Spinal cord (tissue), 10 donors: Measurements from ENCODE around the gene GLRX3. TPM values are rescaled to one million over a fixed set of nuclear protein-coding genes. Genes with fewer than 3 reads are reported as not detected.
A peak's percentile ranks its signal among the peaks of the same experiment; 100 is the strongest.

Experiments used
- DNase-seq, 6 donors: peaks; one replicate each; pipeline versions ENCODE4 v3.0.0 to v3.0.0-alpha.2; 2013 to 2015; ENCODE audit warnings: low spot score in 6 of 6, low read depth in 4 of 6
- H3K27ac ChIP-seq: one replicate; pipeline ENCODE4 v1.5.1; 2013; ENCODE audit warnings: low read depth, low read length, control low read depth
- H3K27me3 ChIP-seq: one replicate; pipeline ENCODE4 v1.6.1; 2013; ENCODE audit warnings: low read length; ENCODE audit not compliant: control insufficient read depth, insufficient read depth
- H3K36me3 ChIP-seq: one replicate; pipeline ENCODE4 v1.6.1; 2013; ENCODE audit warnings: low read length; ENCODE audit not compliant: control insufficient read depth, insufficient read depth
- H3K4me1 ChIP-seq: one replicate; pipeline ENCODE4 v1.6.1; 2013; ENCODE audit warnings: low read length; ENCODE audit not compliant: control insufficient read depth, insufficient read depth
- H3K4me3 ChIP-seq: one replicate; pipeline ENCODE4 v1.5.1; 2013; ENCODE audit warnings: low read depth, low read length, control low read depth
- H3K9me3 ChIP-seq: one replicate; pipeline ENCODE4 v1.6.1; 2013; ENCODE audit warnings: low read length; ENCODE audit not compliant: control insufficient read depth, insufficient read depth
- WGBS: methylation state at CpG from one replicate; pipeline ENCODE4 v1.1.5; 2013; ENCODE audit warnings: missing lambda C conversion rate; ENCODE audit not compliant: insufficient coverage; 5-methylcytosine and 5-hydroxymethylcytosine counted together
- polyA plus RNA-seq, 2 donors: library from polyadenylated mRNA; unstranded; fragments of 120-200 nt; gene quantifications; one replicate each; pipeline ENCODE4 v1.2.1, GENCODE V29; 2013; ENCODE audit not compliant: insufficient read length in 2 of 2
- total RNA-seq, 2 donors: library from RNA; depleted of rRNA in 1 of 2; stranded (reverse); fragments of 120-200 nt in 1 of 2; fragments of >200 nt in 1 of 2; gene quantifications; one replicate each; pipeline versions ENCODE4 v1.2.3 to v1.2.4, GENCODE V29; 2013 to 2014
- donor health status: healthy.

Gene GLRX3
- total and polyA plus RNA-seq, 4 donors = 65.1 to 101 (median 84.4) TPM

DNA sequence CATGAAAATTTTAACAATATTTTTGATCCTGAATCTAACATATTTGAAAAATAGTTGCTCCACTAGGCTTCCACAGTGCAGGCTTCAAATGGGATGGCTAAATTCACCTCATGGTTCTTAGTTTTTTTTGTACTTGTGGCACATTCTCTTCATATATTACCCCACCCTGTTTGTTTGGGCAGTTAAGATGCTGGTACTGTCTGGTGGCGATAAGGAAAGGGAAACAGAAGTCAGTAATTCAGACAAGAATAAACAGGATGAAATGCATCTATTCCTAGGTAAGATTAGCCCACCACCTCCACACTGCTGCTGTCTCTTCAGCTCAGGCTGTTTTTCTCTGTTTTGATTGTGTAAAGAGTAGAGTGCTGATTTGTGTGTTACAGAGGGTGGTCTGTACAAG lies 44.2 kb downstream of the GLRX3 start:
- no peak for DNase-seq
- H3K4me3 ChIP-seq = no peak overlapping the region
- H3K9me3 ChIP-seq = no peaks in the 10 kb centered on the region
- WGBS = no CpG with 5 or more reads among the region's 1 CpG
- no peaks in the 10 kb centered on the region for H3K27me3 ChIP-seq
- peaks cover 40% of the 10 kb centered on the region for H3K36me3 ChIP-seq
- H3K27ac ChIP-seq = no peak overlapping the region
- peaks cover 6% of the 10 kb centered on the region for H3K4me1 ChIP-seq

DNA sequence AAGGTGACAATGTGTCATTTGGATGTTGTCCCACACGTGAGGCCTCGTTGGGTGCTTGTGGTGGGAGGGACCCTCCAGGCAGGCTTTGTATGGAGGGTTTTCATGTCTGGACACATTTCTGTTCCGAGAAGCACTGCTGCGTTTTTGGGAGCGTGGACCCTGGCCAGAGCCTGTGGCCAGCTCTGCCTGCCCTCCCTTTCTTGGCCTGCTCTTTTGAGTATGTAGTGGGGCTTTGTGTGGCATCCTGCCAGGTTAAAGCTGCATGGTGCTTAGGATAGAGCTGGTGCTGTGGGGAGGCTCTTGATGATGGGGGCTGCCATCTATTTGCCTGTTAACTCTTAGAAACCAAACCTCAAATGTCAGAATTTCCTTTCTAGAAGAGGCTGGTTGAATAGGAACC lies 45.7 kb downstream of the GLRX3 start:
- peaks cover 6% of the 10 kb centered on the region for H3K4me1 ChIP-seq
- H3K27ac ChIP-seq = no peak overlapping the region
- H3K36me3 ChIP-seq = peaks cover 40% of the 10 kb centered on the region
- no peaks in the 10 kb centered on the region for H3K27me3 ChIP-seq
- H3K4me3 ChIP-seq = no peak overlapping the region
- peak in 1 of 6 donors; percentile 25 for DNase-seq
- H3K9me3 ChIP-seq = no peaks in the 10 kb centered on the region
- WGBS = 54% methylated on average over 5 of the region's 5 CpGs

DNA sequence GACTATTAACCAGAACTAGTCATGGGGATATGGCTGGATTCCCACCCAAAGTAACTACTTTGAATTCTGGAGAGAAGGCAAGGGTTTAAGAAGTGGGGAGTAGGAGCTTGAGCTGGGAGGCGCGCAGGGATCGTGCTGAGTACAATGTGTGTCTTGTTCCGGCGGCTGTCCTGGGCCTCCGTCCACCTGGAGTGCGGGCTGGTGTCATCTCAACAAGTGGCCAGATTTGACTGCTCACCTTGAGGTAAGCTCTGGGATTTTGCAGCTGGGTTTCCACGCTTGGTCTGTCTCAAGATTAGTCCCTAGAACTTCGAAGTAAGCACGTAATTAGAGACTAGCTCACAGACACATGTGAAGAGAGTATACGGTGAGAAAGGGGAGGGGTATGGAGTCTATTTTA lies 49.4 kb downstream of the GLRX3 start:
- Histone ChIP-seq H3K36me3 (peaks cover 50% of the 10 kb centered on the region), H3K4me3 (no peak overlapping the region), H3K4me1 (peaks cover 9% of the 10 kb centered on the region), H3K27me3 (peaks cover 1% of the 10 kb centered on the region), H3K27ac (no peak overlapping the region), H3K9me3 (no peaks in the 10 kb centered on the region)
- WGBS = 91% methylated on average over 10 of the region's 11 CpGs
- DNase-seq = no peak

DNA sequence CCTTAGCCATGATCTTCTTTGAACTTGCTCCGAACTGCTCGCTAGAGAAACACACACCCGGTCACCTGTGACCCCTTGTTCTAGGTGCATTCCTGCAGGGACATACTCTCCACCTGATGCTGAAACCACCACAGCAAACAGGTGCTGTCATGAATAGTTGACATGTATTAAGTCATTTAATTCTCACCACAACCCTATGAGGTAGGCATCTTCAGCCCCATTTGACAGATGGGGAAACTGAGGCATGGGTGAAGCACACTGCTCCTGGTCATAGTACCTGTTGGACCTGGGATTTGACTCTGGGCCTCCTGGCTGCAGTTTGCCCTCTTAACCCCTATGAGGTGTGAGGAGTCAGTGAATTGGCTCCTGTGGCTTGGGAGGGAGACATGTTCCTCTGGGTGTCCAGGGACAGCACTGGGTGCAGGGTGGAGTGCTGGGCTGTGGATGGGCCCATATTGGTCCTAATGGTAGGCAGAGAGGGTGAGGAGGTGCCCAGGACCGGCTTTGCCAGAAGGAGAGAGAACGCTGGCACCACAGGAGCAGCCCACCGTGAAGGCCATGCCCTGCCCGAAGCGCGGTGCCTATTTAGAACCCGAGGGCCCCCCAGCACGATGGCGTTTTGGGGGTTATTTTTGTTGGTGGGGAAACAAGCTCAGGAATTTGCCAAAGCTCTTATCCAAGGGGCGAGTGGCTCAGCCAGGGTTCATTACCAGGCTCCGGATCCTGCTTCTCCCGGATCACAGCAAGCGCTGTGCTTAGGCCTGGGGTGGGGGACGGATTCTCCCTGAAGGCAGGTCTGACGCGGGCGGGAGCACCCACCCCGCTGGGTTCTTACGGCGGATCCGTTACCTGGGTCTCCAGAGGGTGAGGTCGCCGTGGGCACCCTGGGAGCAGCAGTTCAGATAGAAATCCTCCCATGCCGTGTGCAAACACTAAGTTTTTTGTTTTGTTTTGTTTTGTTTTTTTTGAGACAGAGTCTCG lies 52.3 kb downstream of the GLRX3 start:
- Histone ChIP-seq H3K9me3 (no peaks in the 10 kb centered on the region), H3K4me3 (no peak overlapping the region), H3K36me3 (peaks cover 33% of the 10 kb centered on the region), H3K27me3 (peaks cover 4% of the 10 kb centered on the region), H3K4me1 (peaks cover 17% of the 10 kb centered on the region), H3K27ac (no peak overlapping the region)
- 90% methylated on average over 21 of the region's 28 CpGs for WGBS
- no peak for DNase-seq

DNA sequence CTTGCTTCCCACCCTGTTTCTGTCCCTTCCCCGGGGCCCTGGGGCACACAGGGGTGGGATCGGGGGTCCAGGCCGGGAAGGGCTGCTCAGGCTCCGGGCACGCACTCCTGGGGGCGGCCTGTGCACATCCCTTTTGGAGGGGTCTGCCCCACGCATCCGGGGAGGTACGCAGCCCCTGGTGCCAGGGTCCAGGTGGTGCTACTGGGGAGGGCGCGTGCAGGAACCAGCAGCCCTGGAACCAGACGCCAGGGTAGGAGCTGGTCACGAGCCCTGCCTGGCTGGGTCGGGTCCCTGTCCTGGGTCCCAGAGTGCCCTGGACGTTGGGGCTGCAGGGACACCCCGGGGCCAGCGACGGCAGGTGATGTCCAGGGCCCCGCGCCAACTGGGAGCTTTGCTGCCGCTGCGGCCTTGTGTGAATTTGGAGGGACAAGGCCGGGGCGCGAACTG lies 53.4 kb downstream of the GLRX3 start:
- no peaks in the 10 kb centered on the region for H3K9me3 ChIP-seq
- WGBS = 85% methylated on average over 24 of the region's 25 CpGs
- peaks cover 26% of the 10 kb centered on the region for H3K36me3 ChIP-seq
- H3K27me3 ChIP-seq = peaks cover 4% of the 10 kb centered on the region
- peaks cover 22% of the 10 kb centered on the region for H3K4me1 ChIP-seq
- no peak for DNase-seq
- H3K27ac ChIP-seq = no peak overlapping the region
- no peak overlapping the region for H3K4me3 ChIP-seq

DNA sequence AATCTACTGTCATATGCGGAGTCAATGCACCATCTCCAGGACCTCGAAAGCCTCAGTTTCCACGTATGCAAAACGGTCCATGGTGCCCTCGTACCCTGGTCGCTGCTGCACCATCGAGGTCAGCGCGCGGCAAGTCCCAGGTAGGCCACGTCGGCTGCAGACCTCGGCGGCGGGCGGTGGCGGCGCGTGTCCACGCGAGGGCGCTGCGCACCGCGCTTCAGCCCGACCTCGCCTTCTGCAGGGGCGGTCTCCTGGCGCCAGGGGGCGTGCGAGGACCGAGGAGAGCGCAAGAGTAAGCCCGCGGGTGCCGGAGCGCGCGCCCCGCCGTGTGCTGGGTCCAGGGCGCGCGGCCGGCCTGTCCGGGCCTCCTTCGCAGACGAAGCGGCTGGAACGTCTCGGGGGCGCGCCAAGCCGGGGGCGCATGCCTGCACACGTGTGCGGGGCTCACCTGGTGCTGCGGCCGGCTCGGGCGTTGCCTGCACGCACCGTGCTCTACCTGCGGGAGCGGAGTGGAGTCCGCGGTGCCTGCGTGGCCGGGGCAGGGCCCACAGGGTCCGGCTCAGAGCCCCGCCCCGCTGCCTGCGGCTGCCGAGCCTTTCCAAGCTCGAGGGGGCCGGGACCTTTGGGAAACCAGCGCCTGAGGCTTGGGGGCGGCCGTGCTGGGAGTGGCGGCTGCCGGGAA lies 54.0 kb downstream of the GLRX3 start:
- Histone ChIP-seq H3K9me3 (no peaks in the 10 kb centered on the region), H3K36me3 (peaks cover 25% of the 10 kb centered on the region), H3K4me1 (peaks cover 22% of the 10 kb centered on the region), H3K4me3 (peak overlapping the region; percentile 21), H3K27ac (no peak overlapping the region), H3K27me3 (peaks cover 4% of the 10 kb centered on the region)
- peak; percentile 77 to 96 (median 87) for DNase-seq
- under 1% methylated on average over 81 of the region's 81 CpGs for WGBS

DNA sequence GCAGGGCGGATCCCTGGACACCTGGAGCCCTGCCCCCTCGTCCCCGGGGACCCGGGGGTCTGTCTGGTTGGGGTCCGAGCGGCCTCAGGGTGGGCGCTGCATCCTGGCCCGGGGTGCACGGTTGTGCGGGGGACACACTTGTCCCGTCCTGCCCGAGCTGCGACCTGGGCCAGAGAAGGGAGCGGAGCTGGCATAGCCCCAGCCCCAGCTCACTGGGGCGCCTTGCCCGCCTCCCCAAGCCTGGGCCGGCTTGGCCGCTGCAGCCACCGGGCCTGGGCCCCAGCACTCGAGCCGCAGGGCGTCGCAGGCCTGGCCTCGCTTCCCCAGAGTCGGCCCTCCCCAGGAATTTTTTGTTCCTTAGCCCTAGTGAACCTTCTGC lies 54.5 kb downstream of the GLRX3 start:
- H3K4me1 ChIP-seq = peaks cover 22% of the 10 kb centered on the region
- H3K9me3 ChIP-seq = no peaks in the 10 kb centered on the region
- 13% methylated on average over 25 of the region's 25 CpGs for WGBS
- peaks cover 23% of the 10 kb centered on the region for H3K36me3 ChIP-seq
- DNase-seq = no peak
- H3K27me3 ChIP-seq = peaks cover 4% of the 10 kb centered on the region
- H3K27ac ChIP-seq = no peak overlapping the region
- H3K4me3 ChIP-seq = peak overlapping the region; percentile 21

DNA sequence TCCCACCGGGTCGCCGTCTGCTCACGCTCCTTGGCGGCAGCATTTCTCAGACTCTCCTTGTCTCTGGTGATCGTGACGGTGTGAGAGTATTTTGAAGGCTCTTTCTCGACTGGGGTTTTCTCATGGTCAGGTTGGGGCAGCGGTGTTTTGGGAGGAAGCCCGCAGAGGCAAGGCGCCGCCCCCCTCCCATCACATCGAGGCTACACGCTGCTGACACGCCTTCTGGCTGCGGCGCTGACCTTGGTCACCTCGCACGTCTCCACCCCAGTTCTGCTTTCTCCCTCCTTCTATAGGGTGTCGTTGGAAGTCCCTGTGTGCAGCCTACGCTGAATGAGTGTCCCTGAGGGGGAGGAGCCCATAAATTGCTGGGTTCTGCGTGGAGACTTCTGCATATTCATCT lies 55.2 kb downstream of the GLRX3 start:
- no peak for DNase-seq
- Histone ChIP-seq H3K36me3 (peaks cover 25% of the 10 kb centered on the region), H3K9me3 (no peaks in the 10 kb centered on the region), H3K4me1 (peaks cover 22% of the 10 kb centered on the region), H3K27me3 (peaks cover 4% of the 10 kb centered on the region), H3K27ac (no peak overlapping the region), H3K4me3 (no peak overlapping the region)
- WGBS = no CpG with 5 or more reads among the region's 22 CpGs

DNA sequence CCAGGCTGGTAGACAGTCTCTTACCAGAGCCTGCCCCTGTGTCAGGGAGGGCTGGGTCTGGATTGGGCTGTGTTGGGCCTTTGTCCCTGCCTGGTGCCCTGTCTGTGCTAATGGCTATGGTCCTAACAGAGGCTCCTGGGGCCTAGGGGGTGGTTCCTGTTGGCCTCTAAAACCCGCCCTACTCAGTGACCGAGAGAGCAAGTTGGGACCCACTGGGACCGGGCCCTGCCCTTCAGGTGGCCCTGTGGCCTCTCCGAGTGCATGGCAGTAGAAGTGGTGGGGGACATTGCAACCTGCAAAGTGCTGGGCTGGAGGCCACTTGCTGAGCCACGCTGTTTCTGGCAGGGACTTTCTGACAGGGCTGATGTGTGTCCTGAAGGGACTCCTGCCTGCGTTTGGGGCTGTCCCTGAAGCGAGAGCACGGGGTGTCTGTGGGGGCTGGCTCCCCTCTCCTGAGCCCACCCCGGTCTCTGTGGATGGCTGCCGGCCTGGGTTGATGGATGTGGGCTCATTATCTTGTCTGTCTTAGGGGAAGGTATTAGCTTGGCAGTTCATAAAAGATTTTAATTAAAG lies 56.2 kb downstream of the GLRX3 start:
- 87% methylated on average over 8 of the region's 10 CpGs for WGBS
- Histone ChIP-seq H3K27me3 (peaks cover 4% of the 10 kb centered on the region), H3K4me1 (peaks cover 22% of the 10 kb centered on the region), H3K36me3 (peaks cover 27% of the 10 kb centered on the region), H3K27ac (no peak overlapping the region), H3K4me3 (no peak overlapping the region), H3K9me3 (no peaks in the 10 kb centered on the region)
- no peak for DNase-seq
